ENCODE data around the gene REM1.
A peak's percentile ranks its signal among the peaks of the same experiment; 100 is the strongest.
"Not testable (repeated sequence)": the region's sequence is repeated elsewhere in the genome, so short reads cannot be mapped to it uniquely, and the experiment has no call there.

Gene REM1

GRCh38 chr20:31474758-31475427, at the start of gene REM1, which contains the start of gene DEFB124:
REM1 (plus strand) TSS chr20:31475288; CDS start chr20:31476446, 1,158 bp downstream.
DEFB124 (minus strand) TSS chr20:31475127; CDS start chr20:31473013, 2,114 bp downstream.
- Histone ChIP-seq H3K27ac (ENCODE audit: low read length) (peak within 1 kb of the TSS; percentile 16), H3K4me1 (ENCODE audit: control insufficient read depth in 1 of 2, insufficient read depth in 2 of 2, low read length in 2 of 2) (peaks cover 0 to 28% of the 10 kb centered on the region in 2 donors), H3K4me3 (ENCODE audit: low read depth in 1 of 2, low read length in 2 of 2) (peak within 1 kb of the TSS; percentile 55 to 61), H3K27me3 (ENCODE audit: low read depth, low read length) (no peaks in the 10 kb centered on the region), H3K9me3 (ENCODE audit: control insufficient read depth in 1 of 2, low read length in 2 of 2) (no peaks in the 10 kb centered on the region), H3K36me3 (ENCODE audit: control insufficient read depth in 1 of 2, insufficient read depth in 2 of 2, low read length in 2 of 2) (no peaks in the 10 kb centered on the region)

- Histone ChIP-seq H3K9me3 (ENCODE audit: control insufficient read depth in 1 of 2, low read length in 2 of 2) (peaks cover 0 to 4% of the 10 kb centered on the region in 2 donors), H3K27ac (ENCODE audit: low read length) (no peak overlapping the region), H3K4me3 (ENCODE audit: low read depth in 1 of 2, low read length in 2 of 2) (no peak overlapping the region), H3K27me3 (ENCODE audit: low read depth, low read length) (no peaks in the 10 kb centered on the region), H3K4me1 (ENCODE audit: control insufficient read depth in 1 of 2, insufficient read depth in 2 of 2, low read length in 2 of 2) (no peaks in the 10 kb centered on the region), H3K36me3 (ENCODE audit: control insufficient read depth in 1 of 2, insufficient read depth in 2 of 2, low read length in 2 of 2) (no peaks in the 10 kb centered on the region)
Observed at GRCh38 chr20:31425797-31426196, 49.3 kb upstream of the REM1 start.

- H3K27me3 ChIP-seq (ENCODE audit: low read depth, low read length); H3K4me3 ChIP-seq (ENCODE audit: low read depth in 1 of 2, low read length in 2 of 2); H3K36me3 ChIP-seq (ENCODE audit: control insufficient read depth in 1 of 2, insufficient read depth in 2 of 2, low read length in 2 of 2); H3K4me1 ChIP-seq (ENCODE audit: control insufficient read depth in 1 of 2, insufficient read depth in 2 of 2, low read length in 2 of 2); H3K27ac ChIP-seq (ENCODE audit: low read length); H3K9me3 ChIP-seq (ENCODE audit: control insufficient read depth in 1 of 2, low read length in 2 of 2): not testable (repeated sequence)
Observed at GRCh38 chr20:31426891-31427551, 48.1 kb upstream of the REM1 start.

- not testable (repeated sequence) for H3K27me3 ChIP-seq (ENCODE audit: low read depth, low read length); H3K4me3 ChIP-seq (ENCODE audit: low read depth in 1 of 2, low read length in 2 of 2); H3K9me3 ChIP-seq (ENCODE audit: control insufficient read depth in 1 of 2, low read length in 2 of 2); H3K36me3 ChIP-seq (ENCODE audit: control insufficient read depth in 1 of 2, insufficient read depth in 2 of 2, low read length in 2 of 2); H3K4me1 ChIP-seq (ENCODE audit: control insufficient read depth in 1 of 2, insufficient read depth in 2 of 2, low read length in 2 of 2); H3K27ac ChIP-seq (ENCODE audit: low read length)
Observed at GRCh38 chr20:31427576-31427975, 47.5 kb upstream of the REM1 start.

DNA sequence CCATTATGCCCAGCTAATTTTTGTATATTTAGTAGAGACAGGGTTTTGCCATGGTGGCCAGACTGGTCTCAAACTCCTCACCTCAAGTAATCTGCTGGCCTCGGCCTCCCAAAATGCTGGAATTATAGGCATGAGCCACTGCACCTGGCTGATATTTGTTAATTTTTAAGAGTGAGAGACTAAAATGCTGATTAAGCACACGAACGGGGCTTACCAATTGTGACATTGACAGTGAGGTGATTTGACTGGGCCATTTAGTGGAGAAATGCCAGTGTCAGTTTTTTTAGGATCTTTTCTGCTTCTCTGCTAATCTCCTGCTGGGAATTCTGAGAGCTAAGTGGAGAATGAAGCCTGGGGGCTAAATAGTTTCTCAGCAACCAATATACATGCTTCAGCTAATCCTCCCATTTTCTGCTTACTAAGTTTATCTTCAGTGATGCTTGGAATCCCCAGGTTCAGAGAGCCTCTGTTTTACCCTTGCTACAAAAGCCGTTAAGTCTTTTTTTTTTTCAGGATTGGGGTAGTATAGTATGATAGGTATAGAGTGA, 44.4 kb upstream of the REM1 start:
- Histone ChIP-seq H3K27ac (ENCODE audit: low read length) (no peak overlapping the region), H3K4me3 (ENCODE audit: low read depth in 1 of 2, low read length in 2 of 2) (no peak overlapping the region), H3K4me1 (ENCODE audit: control insufficient read depth in 1 of 2, insufficient read depth in 2 of 2, low read length in 2 of 2) (no peaks in the 10 kb centered on the region), H3K9me3 (ENCODE audit: control insufficient read depth in 1 of 2, low read length in 2 of 2) (peaks cover 0 to 4% of the 10 kb centered on the region in 2 donors), H3K36me3 (ENCODE audit: control insufficient read depth in 1 of 2, insufficient read depth in 2 of 2, low read length in 2 of 2) (no peaks in the 10 kb centered on the region), H3K27me3 (ENCODE audit: low read depth, low read length) (no peaks in the 10 kb centered on the region)

- H3K4me3 ChIP-seq (ENCODE audit: low read depth in 1 of 2, low read length in 2 of 2), result no peak within 1 kb of the TSS
- no peaks in the 10 kb centered on the region for H3K27me3 ChIP-seq (ENCODE audit: low read depth, low read length)
- no peaks in the 10 kb centered on the region for H3K9me3 ChIP-seq (ENCODE audit: control insufficient read depth in 1 of 2, low read length in 2 of 2)
- no peaks in the 10 kb centered on the region for H3K36me3 ChIP-seq (ENCODE audit: control insufficient read depth in 1 of 2, insufficient read depth in 2 of 2, low read length in 2 of 2)
- no peaks in the 10 kb centered on the region for H3K4me1 ChIP-seq (ENCODE audit: control insufficient read depth in 1 of 2, insufficient read depth in 2 of 2, low read length in 2 of 2)
- H3K27ac ChIP-seq (ENCODE audit: low read length), result no peak within 1 kb of the TSS
Observed at GRCh38 chr20:31440012-31440659, 35.0 kb upstream of the REM1 start, which contains the start of gene DEFB123. DEFB123 (plus strand) TSS chr20:31440632; CDS start chr20:31440699, 67 bp downstream.

- no peaks in the 10 kb centered on the region for H3K27me3 ChIP-seq (ENCODE audit: low read depth, low read length)
Observed at GRCh38 chr20:31446084-31446819, 28.8 kb upstream of the REM1 start.

DNA sequence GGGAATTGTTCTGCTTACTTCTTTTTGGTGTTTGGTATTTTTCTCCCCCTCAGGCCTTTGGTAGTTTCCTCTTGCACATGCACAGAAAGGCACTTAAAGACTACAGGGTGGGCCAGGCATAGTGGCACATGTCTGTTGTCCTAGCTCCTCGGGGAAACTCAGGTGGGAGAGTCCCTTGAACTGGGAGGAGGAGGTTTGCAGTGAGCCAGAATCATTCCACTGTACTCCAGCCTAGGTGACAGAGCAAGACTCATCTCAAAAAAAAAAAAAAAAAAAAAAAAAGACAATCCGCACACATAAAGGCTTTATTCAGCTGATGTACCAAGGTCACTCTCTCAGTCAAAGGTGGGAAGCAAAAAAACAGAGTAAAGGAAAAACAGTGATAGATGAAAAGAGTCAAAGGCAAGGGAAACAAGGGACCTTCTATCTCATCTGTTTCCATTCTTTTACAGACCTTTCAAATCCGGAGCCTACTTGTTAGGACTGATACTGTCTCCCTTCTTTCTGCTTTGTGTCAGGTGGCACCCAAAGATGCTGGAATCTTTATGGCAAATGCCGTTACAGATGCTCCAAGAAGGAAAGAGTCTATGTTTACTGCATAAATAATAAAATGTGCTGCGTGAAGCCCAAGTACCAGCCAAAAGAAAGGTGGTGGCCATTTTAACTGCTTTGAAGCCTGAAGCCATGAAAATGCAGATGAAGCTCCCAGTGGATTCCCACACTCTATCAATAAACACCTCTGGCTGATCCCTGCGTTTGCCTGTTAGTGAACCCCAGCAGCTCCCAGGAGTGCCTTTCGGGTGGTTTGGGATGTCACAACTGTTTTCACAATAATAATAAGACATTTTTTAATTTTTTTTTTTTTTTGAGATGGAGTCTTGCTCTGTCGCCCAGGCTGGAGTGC, 25.3 kb upstream of the REM1 start:
- Histone ChIP-seq H3K4me1 (ENCODE audit: control insufficient read depth in 1 of 2, insufficient read depth in 2 of 2, low read length in 2 of 2) (no peaks in the 10 kb centered on the region), H3K27me3 (ENCODE audit: low read depth, low read length) (no peaks in the 10 kb centered on the region), H3K36me3 (ENCODE audit: control insufficient read depth in 1 of 2, insufficient read depth in 2 of 2, low read length in 2 of 2) (no peaks in the 10 kb centered on the region), H3K9me3 (ENCODE audit: control insufficient read depth in 1 of 2, low read length in 2 of 2) (no peaks in the 10 kb centered on the region), H3K4me3 (ENCODE audit: low read depth in 1 of 2, low read length in 2 of 2) (no peak overlapping the region), H3K27ac (ENCODE audit: low read length) (no peak overlapping the region)

More at GRCh38 chr20:31446084-31446819, 28.8 kb upstream of the REM1 start:
- H3K27ac ChIP-seq (ENCODE audit: low read length), result no peak overlapping the region
- H3K4me1 ChIP-seq (ENCODE audit: control insufficient read depth in 1 of 2, insufficient read depth in 2 of 2, low read length in 2 of 2), result no peaks in the 10 kb centered on the region
- H3K36me3 ChIP-seq (ENCODE audit: control insufficient read depth in 1 of 2, insufficient read depth in 2 of 2, low read length in 2 of 2), result no peaks in the 10 kb centered on the region
- H3K4me3 ChIP-seq (ENCODE audit: low read depth in 1 of 2, low read length in 2 of 2), result no peak overlapping the region
- H3K9me3 ChIP-seq (ENCODE audit: control insufficient read depth in 1 of 2, low read length in 2 of 2), result no peaks in the 10 kb centered on the region

GRCh38 chr20:31452575-31452974, 22.5 kb upstream of the REM1 start:
- H3K4me3 ChIP-seq (ENCODE audit: low read depth in 1 of 2, low read length in 2 of 2), result no peak overlapping the region
- no peaks in the 10 kb centered on the region for H3K9me3 ChIP-seq (ENCODE audit: control insufficient read depth in 1 of 2, low read length in 2 of 2)
- no peak overlapping the region for H3K27ac ChIP-seq (ENCODE audit: low read length)
- H3K4me1 ChIP-seq (ENCODE audit: control insufficient read depth in 1 of 2, insufficient read depth in 2 of 2, low read length in 2 of 2), result no peaks in the 10 kb centered on the region
- H3K36me3 ChIP-seq (ENCODE audit: control insufficient read depth in 1 of 2, insufficient read depth in 2 of 2, low read length in 2 of 2), result no peaks in the 10 kb centered on the region
- no peaks in the 10 kb centered on the region for H3K27me3 ChIP-seq (ENCODE audit: low read depth, low read length)

- H3K36me3 ChIP-seq (ENCODE audit: control insufficient read depth in 1 of 2, insufficient read depth in 2 of 2, low read length in 2 of 2), result no peaks in the 10 kb centered on the region
- no peak overlapping the region for H3K4me3 ChIP-seq (ENCODE audit: low read depth in 1 of 2, low read length in 2 of 2)
- H3K9me3 ChIP-seq (ENCODE audit: control insufficient read depth in 1 of 2, low read length in 2 of 2), result no peaks in the 10 kb centered on the region
- no peak overlapping the region for H3K27ac ChIP-seq (ENCODE audit: low read length)
- no peaks in the 10 kb centered on the region for H3K27me3 ChIP-seq (ENCODE audit: low read depth, low read length)
- H3K4me1 ChIP-seq (ENCODE audit: control insufficient read depth in 1 of 2, insufficient read depth in 2 of 2, low read length in 2 of 2), result no peaks in the 10 kb centered on the region
Observed at GRCh38 chr20:31454361-31454760, 20.7 kb upstream of the REM1 start.

Data from muscle layer of duodenum (tissue), 2 donors.